MCF 10A (cell line): ENCODE data around the gene G3BP2. TPM values are rescaled to one million over a fixed set of nuclear protein-coding genes. Genes with fewer than 3 reads are reported as not detected.
"Not testable (repeated sequence)": the region's sequence is repeated elsewhere in the genome, so short reads cannot be mapped to it uniquely, and the experiment has no call there.

Experiments used
- BruUV-seq: library from RNA; stranded (reverse); fragments of 400-500 nt; replicated peaks from 2 replicates; lab custom pipeline; 2021; lab: Mats Ljungman, UMichigan
- CTCF ChIA-PET: fragments of 300-600 bp; sonication (Branson Sonifier 250); formaldehyde crosslinking; extraction: SDS; loops from one replicate; lab custom pipeline; 2021; ENCODE audit warnings: antibody characterized with exemption, inconsistent platforms; lab: Yijun Ruan, JAX
- POLR2A ChIA-PET: fragments of 300-600, 350-650 bp; sonication (Branson Sonifier 250); formaldehyde crosslinking; extraction: SDS; loops from one replicate; lab custom pipeline; 2020; ENCODE audit warnings: antibody characterized with exemption, inconsistent platforms; lab: Yijun Ruan, JAX
- DNase-seq: peaks from one replicate; pipeline ENCODE4 v3.0.0-alpha.2; 2018; ENCODE audit not compliant: unreplicated experiment
- H3K27ac Mint-ChIP-seq: one replicate; pipeline ENCODE4 v1.8.0; 2022; ENCODE audit warnings: mild to moderate bottlenecking, low read depth, mixed read lengths; ENCODE audit not compliant: unreplicated experiment
- H3K27me3 Mint-ChIP-seq: one replicate; pipeline ENCODE4 v1.8.0; 2022; ENCODE audit warnings: mixed read lengths; ENCODE audit not compliant: insufficient read depth, unreplicated experiment
- H3K36me3 Mint-ChIP-seq: one replicate; pipeline ENCODE4 v1.8.0; 2022; ENCODE audit warnings: mild to moderate bottlenecking, moderate library complexity, mixed read lengths; ENCODE audit not compliant: insufficient read depth, unreplicated experiment
- H3K4me1 Mint-ChIP-seq: one replicate; pipeline ENCODE4 v1.8.0; 2022; ENCODE audit warnings: mixed read lengths; ENCODE audit not compliant: insufficient read depth, unreplicated experiment
- H3K4me3 Mint-ChIP-seq: one replicate; pipeline ENCODE4 v1.8.0; 2022; ENCODE audit warnings: mild to moderate bottlenecking, moderate library complexity, mixed read lengths; ENCODE audit not compliant: unreplicated experiment
- H3K9me3 Mint-ChIP-seq: one replicate; pipeline ENCODE4 v1.8.0; 2022; ENCODE audit warnings: mixed read lengths; ENCODE audit not compliant: unreplicated experiment
- intact Hi-C: fragments of 100-400 bp; cut with micrococcal nuclease; formaldehyde crosslinking; loops from 2 replicates; pipeline ENCODE4 v1.14.1; 2022
- total RNA-seq: library from RNA; stranded (reverse); gene quantifications from 2 replicates; pipeline ENCODE4 v1.2.3, GENCODE V29; 2022
- TF ChIP-seq, protein P1 (sequence below): fragments of 200-600 bp; IDR thresholded peaks from one replicate; pipeline ENCODE4 v1.8.0; 2022; ENCODE audit warnings: antibody characterized with exemption, mild to moderate bottlenecking; ENCODE audit not compliant: unreplicated experiment

The G3BP2 gene
- total RNA-seq, 1 experiment from 2014 or later, result 179 TPM

DNA sequence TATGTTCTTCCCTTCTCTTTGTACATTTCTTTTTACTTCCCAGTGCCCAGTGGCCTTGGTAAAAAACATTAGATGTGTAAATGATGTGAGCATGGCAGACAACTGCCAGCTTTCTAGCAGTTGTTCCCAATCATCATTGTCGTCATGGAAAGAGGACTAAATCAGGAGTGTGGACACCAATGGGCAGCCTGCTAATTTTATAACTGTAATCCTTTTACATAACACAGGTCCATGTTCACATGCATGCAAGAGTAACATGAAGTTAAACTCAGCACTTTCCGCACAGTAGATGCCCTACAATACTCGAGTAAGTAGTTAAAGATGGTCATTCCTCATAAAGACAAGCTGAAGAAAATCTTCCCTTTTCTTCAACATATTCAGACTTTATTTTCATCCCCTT, 23.4 kb upstream of the G3BP2 start:
- TF ChIP-seq, protein P1, sequence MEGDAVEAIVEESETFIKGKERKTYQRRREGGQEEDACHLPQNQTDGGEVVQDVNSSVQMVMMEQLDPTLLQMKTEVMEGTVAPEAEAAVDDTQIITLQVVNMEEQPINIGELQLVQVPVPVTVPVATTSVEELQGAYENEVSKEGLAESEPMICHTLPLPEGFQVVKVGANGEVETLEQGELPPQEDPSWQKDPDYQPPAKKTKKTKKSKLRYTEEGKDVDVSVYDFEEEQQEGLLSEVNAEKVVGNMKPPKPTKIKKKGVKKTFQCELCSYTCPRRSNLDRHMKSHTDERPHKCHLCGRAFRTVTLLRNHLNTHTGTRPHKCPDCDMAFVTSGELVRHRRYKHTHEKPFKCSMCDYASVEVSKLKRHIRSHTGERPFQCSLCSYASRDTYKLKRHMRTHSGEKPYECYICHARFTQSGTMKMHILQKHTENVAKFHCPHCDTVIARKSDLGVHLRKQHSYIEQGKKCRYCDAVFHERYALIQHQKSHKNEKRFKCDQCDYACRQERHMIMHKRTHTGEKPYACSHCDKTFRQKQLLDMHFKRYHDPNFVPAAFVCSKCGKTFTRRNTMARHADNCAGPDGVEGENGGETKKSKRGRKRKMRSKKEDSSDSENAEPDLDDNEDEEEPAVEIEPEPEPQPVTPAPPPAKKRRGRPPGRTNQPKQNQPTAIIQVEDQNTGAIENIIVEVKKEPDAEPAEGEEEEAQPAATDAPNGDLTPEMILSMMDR, result no peak
- BruUV-seq, result no TSS peak
- DNase-seq, result no peak
- intact Hi-C loops, result no loop called here
- Mint-ChIP-seq H3K9me3 (no peaks in the 10 kb centered on the region), H3K27ac (no peak overlapping the region), H3K4me3 (no peak overlapping the region), H3K4me1 (no peaks in the 10 kb centered on the region), H3K36me3 (peaks cover 7% of the 10 kb centered on the region), H3K27me3 (no peaks in the 10 kb centered on the region)
- ChIA-PET CTCF (no interaction called here), POLR2A (interaction anchor here (2.4 kb wide), 1 partner anchor 28 kb away, joined by 8 read pairs; the partner anchor contains the start of gene USO1)

DNA sequence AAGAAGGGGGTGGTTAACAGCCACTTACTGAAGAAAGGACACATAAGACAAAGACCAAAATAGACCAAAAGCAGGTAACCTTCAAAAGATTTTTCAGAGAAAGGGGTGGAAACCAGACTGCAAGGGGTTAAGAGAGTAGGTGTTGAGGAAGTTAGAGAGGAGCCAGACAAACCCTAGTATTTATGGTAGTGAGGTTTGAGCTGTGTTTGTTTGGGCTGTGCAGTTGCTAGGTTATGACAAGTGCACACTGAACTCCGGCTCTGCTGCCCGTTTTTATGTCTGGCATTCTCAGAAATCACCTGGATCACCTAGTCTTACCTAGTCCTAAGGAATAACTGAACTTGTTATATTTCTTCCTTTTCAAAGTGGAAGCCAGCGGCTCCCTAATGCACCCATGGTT, 22.9 kb upstream of the G3BP2 start:
- H3K4me3 Mint-ChIP-seq, result no peak overlapping the region
- H3K9me3 Mint-ChIP-seq, result no peaks in the 10 kb centered on the region
- TF ChIP-seq, protein P1, result no peak
- H3K36me3 Mint-ChIP-seq, result peaks cover 7% of the 10 kb centered on the region
- no peaks in the 10 kb centered on the region for H3K27me3 Mint-ChIP-seq
- BruUV-seq, result no TSS peak
- no peak for DNase-seq
- no peaks in the 10 kb centered on the region for H3K4me1 Mint-ChIP-seq
- ChIA-PET POLR2A (interaction anchor here (2.4 kb wide), 1 partner anchor 28 kb away, joined by 8 read pairs; the partner anchor contains the start of gene USO1), CTCF (interaction anchor here (1.3 kb wide), 1 partner anchor 28 kb away, joined by 3 read pairs; no protein-coding TSS in a partner anchor)
- intact Hi-C loops, result no loop called here
- no peak overlapping the region for H3K27ac Mint-ChIP-seq

DNA sequence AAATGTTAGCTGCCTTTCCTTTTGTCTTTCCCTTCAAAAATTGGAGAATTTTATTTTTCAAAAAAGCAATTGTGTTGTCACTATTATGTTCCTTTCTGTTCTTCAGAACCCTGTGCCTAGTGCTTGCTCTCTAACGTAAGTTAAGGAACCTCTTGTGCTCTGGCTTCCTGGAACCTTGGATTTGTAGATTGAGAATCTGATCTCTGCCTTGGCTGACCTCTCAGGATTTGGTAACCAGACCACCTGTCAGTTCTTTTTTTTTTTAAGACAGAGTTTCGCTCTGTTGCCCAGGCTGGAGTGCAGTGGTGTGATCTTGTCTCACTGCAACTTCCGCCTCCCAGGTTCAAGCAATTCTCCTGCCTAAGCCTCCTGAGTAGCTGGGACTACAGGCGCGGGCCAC, 18.9 kb upstream of the G3BP2 start:
- H3K27me3 Mint-ChIP-seq, H3K27ac Mint-ChIP-seq, H3K4me1 Mint-ChIP-seq, DNase-seq, H3K4me3 Mint-ChIP-seq, intact Hi-C loops, BruUV-seq, H3K9me3 Mint-ChIP-seq: not testable (repeated sequence)
- POLR2A ChIA-PET, result interaction anchor here (1.2 to 2.1 kb wide), 2 partner anchors 19 to 32 kb away, joined by 4 to 8 read pairs; partner anchors contain the start of genes G3BP2 and USO1
- CTCF ChIA-PET, result interaction anchor here (0.6 to 0.7 kb wide), 4 partner anchors 15 to 478 kb away, joined by 3 to 5 read pairs (median 4); no protein-coding TSS in a partner anchor
- peaks cover 12% of the 10 kb centered on the region for H3K36me3 Mint-ChIP-seq

DNA sequence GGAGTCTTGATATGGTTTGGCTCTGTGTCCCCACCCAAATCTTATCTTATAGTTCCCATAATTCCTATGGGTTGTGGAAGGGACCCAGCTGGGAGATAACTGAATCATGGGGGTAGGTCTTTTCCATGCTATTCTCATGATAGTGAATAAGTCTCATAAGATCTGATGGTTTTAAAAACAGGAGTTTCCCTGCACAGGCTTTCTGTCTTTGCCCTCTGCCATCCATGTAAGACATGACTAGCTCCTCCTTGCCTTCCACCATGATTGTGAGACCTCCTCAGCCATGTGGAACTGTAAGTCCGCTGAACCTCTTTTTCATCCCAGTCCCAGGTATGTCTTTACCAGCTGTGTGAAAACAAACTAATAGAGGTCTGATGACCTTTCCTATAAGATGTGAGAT, 13.9 kb upstream of the G3BP2 start:
- H3K27ac Mint-ChIP-seq, H3K4me1 Mint-ChIP-seq, intact Hi-C loops, DNase-seq, H3K36me3 Mint-ChIP-seq, H3K27me3 Mint-ChIP-seq, H3K4me3 Mint-ChIP-seq, BruUV-seq, H3K9me3 Mint-ChIP-seq: not testable (repeated sequence)
- ChIA-PET CTCF (interaction anchor here (0.7 kb wide), 1 partner anchor 935 kb away, joined by 3 read pairs; no protein-coding TSS in a partner anchor), POLR2A (interaction anchor here (1.2 kb wide), 1 partner anchor 13 kb away, joined by 3 read pairs; no protein-coding TSS in a partner anchor)

DNA sequence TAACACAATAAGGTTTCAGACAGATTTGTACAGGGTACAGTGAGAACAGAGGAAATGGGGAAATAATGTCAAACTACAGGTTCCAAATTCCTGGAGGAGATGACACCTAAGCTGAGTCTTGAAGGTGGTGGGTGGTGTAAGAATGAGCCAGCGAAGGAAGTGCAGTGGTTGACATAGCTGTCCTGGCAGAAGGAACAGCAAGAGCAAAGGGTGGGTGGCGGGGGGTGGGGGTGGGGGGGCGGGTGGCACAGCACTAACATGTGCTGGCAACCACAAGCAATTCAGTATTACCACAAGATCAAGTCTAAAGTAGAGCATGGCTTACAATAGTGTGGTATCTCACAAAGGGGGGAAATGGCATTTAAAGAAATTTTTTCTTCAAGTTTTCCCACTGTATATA, 13.1 kb upstream of the G3BP2 start:
- Mint-ChIP-seq H3K4me1 (no peaks in the 10 kb centered on the region), H3K9me3 (no peaks in the 10 kb centered on the region), H3K36me3 (peaks cover 5% of the 10 kb centered on the region), H3K27me3 (no peaks in the 10 kb centered on the region), H3K4me3 (no peak overlapping the region), H3K27ac (no peak overlapping the region)
- ChIA-PET CTCF (no interaction called here), POLR2A (interaction anchor here (4.6 kb wide), 1 partner anchor 13 kb away, joined by 26 read pairs; the partner anchor contains the start of gene G3BP2)
- DNase-seq, result no peak
- TF ChIP-seq, protein P1, result no peak
- BruUV-seq, result no TSS peak
- intact Hi-C loops, result no loop called here
